Neural crest cell (in vitro differentiated cells): ENCODE measurements around the gene ZNF70. TPM values are rescaled to one million over a fixed set of nuclear protein-coding genes. Genes with fewer than 3 reads are reported as not detected.
A peak's percentile ranks its signal among the peaks of the same experiment; 100 is the strongest.

ENCODE experiments used
- DNase-seq: peaks from one replicate; pipeline ENCODE4 v3.0.0; 2021; ENCODE audit warnings: low read depth, mixed read lengths, low spot score
- H3K27ac Mint-ChIP-seq: one replicate; pipeline ENCODE4 v1.8.0; 2021; ENCODE audit warnings: mild to moderate bottlenecking, mixed read lengths; ENCODE audit not compliant: unreplicated experiment
- H3K27me3 Mint-ChIP-seq: 2 replicates; pipeline ENCODE4 v1.8.0; 2021; ENCODE audit warnings: low read depth, mild to moderate bottlenecking, mixed read lengths
- H3K36me3 Mint-ChIP-seq: 2 replicates; pipeline ENCODE4 v1.8.0; 2021; ENCODE audit warnings: low read depth, mild to moderate bottlenecking, mixed read lengths
- H3K4me1 Mint-ChIP-seq: 2 replicates; pipeline ENCODE4 v1.8.0; 2021; ENCODE audit warnings: mixed read lengths
- H3K4me3 Mint-ChIP-seq: one replicate; pipeline ENCODE4 v1.8.0; 2021; ENCODE audit warnings: mild to moderate bottlenecking, mixed read lengths
- H3K9me3 Mint-ChIP-seq: 2 replicates; pipeline ENCODE4 v1.8.0; 2021; ENCODE audit warnings: mixed read lengths
- total RNA-seq: library from RNA; stranded (reverse); gene quantifications from 2 replicates; pipeline ENCODE4 v1.2.1, GENCODE V29; 2021
- TF ChIP-seq, protein P1 (sequence below): fragments of 200-600 bp; sonication (generic); conservative IDR thresholded peaks from 2 replicates; pipeline ENCODE4 v1.5.0; 2021; ENCODE audit warnings: antibody characterized with exemption, mild to moderate bottlenecking

The ZNF70 gene
- total RNA-seq, 1 donor from 2014 or later: 11.4 TPM

DNA sequence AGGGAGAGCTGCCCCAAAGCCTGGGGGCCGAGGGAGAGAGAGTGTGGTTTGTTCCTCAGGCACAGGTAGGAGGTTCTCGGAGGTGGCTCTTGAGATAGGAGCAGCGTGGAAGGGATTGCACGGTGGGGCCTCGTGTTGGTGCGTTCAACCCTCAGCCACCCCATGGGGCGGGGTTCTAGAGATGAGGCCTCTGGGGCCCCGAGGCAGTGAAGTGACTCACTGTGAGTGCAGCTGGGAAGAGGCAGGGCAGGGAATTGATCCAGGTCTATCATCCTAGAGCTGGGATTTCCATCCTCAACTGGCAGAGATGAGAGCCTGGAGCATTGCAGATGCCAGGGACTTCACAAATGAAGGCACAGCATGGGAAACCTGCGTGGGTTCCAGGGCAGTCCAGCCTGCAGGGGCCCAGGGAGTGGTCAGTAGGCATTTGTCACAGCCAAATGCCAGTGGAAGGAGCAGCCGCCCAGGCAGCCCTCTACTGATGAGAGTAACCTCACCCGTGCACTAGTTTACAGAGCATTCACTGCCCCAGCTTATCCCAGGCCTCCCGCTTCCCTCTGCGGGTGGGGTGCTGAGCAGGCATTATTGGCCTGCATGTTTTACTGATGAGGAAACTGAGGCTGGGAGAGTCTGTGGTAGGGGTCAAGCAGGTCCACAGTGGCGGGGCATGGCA lies 30.7 kb upstream of the ZNF70 start:
- Mint-ChIP-seq H3K9me3 (no peaks in the 10 kb centered on the region), H3K4me1 (peaks cover 15% of the 10 kb centered on the region), H3K27me3 (no peaks in the 10 kb centered on the region), H3K36me3 (no peaks in the 10 kb centered on the region), H3K27ac (no peak overlapping the region), H3K4me3 (peak overlapping the region; percentile 62)
- TF ChIP-seq, protein P1, sequence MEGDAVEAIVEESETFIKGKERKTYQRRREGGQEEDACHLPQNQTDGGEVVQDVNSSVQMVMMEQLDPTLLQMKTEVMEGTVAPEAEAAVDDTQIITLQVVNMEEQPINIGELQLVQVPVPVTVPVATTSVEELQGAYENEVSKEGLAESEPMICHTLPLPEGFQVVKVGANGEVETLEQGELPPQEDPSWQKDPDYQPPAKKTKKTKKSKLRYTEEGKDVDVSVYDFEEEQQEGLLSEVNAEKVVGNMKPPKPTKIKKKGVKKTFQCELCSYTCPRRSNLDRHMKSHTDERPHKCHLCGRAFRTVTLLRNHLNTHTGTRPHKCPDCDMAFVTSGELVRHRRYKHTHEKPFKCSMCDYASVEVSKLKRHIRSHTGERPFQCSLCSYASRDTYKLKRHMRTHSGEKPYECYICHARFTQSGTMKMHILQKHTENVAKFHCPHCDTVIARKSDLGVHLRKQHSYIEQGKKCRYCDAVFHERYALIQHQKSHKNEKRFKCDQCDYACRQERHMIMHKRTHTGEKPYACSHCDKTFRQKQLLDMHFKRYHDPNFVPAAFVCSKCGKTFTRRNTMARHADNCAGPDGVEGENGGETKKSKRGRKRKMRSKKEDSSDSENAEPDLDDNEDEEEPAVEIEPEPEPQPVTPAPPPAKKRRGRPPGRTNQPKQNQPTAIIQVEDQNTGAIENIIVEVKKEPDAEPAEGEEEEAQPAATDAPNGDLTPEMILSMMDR: no peak
- no peak for DNase-seq

DNA sequence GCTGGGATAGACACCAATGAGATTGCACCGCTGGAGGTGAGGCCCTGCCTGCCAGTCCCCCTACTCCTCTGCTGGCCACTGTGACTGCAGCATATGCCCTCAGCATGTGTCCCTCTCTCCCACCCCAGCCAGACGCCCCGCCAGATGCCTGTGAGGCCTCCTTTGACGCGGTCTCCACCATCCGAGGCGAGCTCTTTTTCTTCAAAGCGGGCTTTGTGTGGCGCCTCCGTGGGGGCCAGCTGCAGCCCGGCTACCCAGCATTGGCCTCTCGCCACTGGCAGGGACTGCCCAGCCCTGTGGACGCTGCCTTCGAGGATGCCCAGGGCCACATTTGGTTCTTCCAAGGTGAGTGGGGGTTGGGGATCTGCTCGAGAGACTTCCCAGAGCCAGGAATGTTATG lies 30.2 kb upstream of the ZNF70 start:
- TF ChIP-seq, protein P1: no peak
- Mint-ChIP-seq H3K36me3 (no peaks in the 10 kb centered on the region), H3K4me1 (peaks cover 9% of the 10 kb centered on the region), H3K9me3 (no peaks in the 10 kb centered on the region), H3K4me3 (peak overlapping the region; percentile 62), H3K27ac (no peak overlapping the region), H3K27me3 (no peaks in the 10 kb centered on the region)
- DNase-seq: no peak

DNA sequence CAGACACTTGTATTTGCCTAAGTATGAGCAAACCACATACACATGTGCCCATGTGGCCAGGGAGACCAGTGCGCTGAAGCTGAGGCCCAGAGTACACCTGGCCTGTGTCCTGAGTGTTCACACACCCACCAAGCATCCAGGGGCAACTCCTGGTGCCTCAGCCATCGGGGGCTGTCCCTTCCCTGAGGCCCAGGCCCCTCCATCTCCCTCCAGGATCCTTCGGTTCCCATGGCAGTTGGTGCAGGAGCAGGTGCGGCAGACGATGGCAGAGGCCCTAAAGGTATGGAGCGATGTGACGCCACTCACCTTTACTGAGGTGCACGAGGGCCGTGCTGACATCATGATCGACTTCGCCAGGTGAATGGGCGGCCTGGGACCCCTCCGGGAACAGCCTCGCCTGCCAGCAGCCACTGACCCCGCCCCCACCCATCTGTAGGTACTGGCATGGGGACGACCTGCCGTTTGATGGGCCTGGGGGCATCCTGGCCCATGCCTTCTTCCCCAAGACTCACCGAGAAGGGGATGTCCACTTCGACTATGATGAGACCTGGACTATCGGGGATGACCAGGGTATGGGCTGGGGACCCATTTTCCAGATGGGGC lies 29.3 kb upstream of the ZNF70 start:
- no peak for DNase-seq
- Mint-ChIP-seq H3K4me1 (peaks cover 13% of the 10 kb centered on the region), H3K27ac (no peak overlapping the region), H3K9me3 (no peaks in the 10 kb centered on the region), H3K27me3 (no peaks in the 10 kb centered on the region), H3K36me3 (no peaks in the 10 kb centered on the region), H3K4me3 (no peak overlapping the region)
- TF ChIP-seq, protein P1: no peak

DNA sequence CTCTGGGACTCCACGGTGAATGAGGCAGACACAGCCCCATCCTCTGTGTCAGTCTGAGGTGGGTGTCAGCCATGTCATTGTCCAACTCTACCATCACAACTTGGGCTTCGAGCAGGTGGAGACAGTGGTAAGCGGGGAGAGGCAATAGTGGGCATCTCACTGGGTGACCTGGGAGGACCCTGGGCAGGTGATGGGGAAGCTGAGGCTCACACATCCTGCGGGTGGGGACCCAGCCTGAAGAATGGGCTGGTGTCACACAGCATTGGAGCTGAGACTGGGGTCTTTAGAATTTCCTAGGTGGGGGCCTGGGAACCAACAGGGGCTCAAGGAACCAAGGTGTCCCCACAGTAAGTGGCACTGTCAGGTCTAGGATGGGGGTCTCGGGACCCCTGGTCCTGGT lies 28.8 kb upstream of the ZNF70 start:
- Mint-ChIP-seq H3K27ac (no peak overlapping the region), H3K36me3 (no peaks in the 10 kb centered on the region), H3K9me3 (no peaks in the 10 kb centered on the region), H3K27me3 (peaks cover 1% of the 10 kb centered on the region), H3K4me3 (peak overlapping the region; percentile 8), H3K4me1 (peaks cover 13% of the 10 kb centered on the region)
- DNase-seq: no peak
- TF ChIP-seq, protein P1: no peak

DNA sequence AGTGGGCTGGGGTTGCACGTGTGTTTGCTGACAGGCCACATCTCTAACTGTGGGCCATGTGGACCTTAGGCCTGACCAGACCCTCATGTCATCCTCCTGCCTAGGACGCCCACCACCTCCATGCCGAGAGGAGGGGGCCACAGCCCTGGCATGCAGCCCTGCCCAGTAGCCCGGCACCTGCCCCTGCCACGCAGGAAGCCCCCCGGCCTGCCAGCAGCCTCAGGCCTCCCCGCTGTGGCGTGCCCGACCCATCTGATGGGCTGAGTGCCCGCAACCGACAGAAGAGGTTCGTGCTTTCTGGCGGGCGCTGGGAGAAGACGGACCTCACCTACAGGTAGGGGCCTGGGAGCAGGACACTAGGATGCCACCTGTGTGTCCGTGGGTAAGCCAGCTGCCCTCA lies 28.2 kb upstream of the ZNF70 start:
- DNase-seq: no peak
- H3K4me1 Mint-ChIP-seq: peaks cover 13% of the 10 kb centered on the region
- peak overlapping the region; percentile 8 for H3K4me3 Mint-ChIP-seq
- no peak overlapping the region for H3K27ac Mint-ChIP-seq
- no peaks in the 10 kb centered on the region for H3K9me3 Mint-ChIP-seq
- TF ChIP-seq, protein P1: no peak
- H3K27me3 Mint-ChIP-seq: peaks cover 4% of the 10 kb centered on the region
- H3K36me3 Mint-ChIP-seq: no peaks in the 10 kb centered on the region
